ENCODE measurements around the gene ABHD12B.

ABHD12B gene

GRCh38 chr14:50871914-50872732 is at the start of gene ABHD12B:
TSS of gene ABHD12B (plus strand) at chr14:50872053. CDS start at chr14:50872175, 122 bp downstream.
- DNase-seq (ENCODE audit: low spot score) = no peak

- no peak for DNase-seq (ENCODE audit: low spot score)
These were observed 49.3 kb upstream of the ABHD12B start for GRCh38 chr14:50822501-50823042.

- no peak for DNase-seq (ENCODE audit: low spot score)
These were observed 48.6 kb upstream of the ABHD12B start for GRCh38 chr14:50823051-50823761.

GRCh38 chr14:50823762-50824636 is 47.9 kb upstream of the ABHD12B start:
- DNase-seq (ENCODE audit: low spot score) = no peak

GRCh38 chr14:50825307-50825706 is 46.5 kb upstream of the ABHD12B start:
- no peak for DNase-seq (ENCODE audit: low spot score)

GRCh38 chr14:50826681-50827080 is 45.2 kb upstream of the ABHD12B start:
- DNase-seq (ENCODE audit: low spot score) = no peak

- no peak for DNase-seq (ENCODE audit: low spot score)
These were observed 42.9 kb upstream of the ABHD12B start for GRCh38 chr14:50828721-50829488.

GRCh38 chr14:50829489-50830043 is 42.3 kb upstream of the ABHD12B start:
- DNase-seq (ENCODE audit: low spot score) = peak; percentile 30

- peak; percentile 27 for DNase-seq (ENCODE audit: low spot score)
These were observed 41.6 kb upstream of the ABHD12B start for GRCh38 chr14:50830044-50830931.

GRCh38 chr14:50830932-50831725 is 40.7 kb upstream of the ABHD12B start, which contains the start of gene NIN:
TSS of gene NIN (minus strand) at chr14:50831162. CDS start at chr14:50822056, 9,106 bp downstream.
- DNase-seq (ENCODE audit: low spot score) = peak; percentile 58

GRCh38 chr14:50831726-50832168 is 40.1 kb upstream of the ABHD12B start:
- peak; percentile 31 for DNase-seq (ENCODE audit: low spot score)

- peak; percentile 46 for DNase-seq (ENCODE audit: low spot score)
These were observed 38.8 kb upstream of the ABHD12B start for GRCh38 chr14:50832935-50833630.

- no peak for DNase-seq (ENCODE audit: low spot score)
These were observed 37.0 kb upstream of the ABHD12B start for GRCh38 chr14:50834802-50835276.

- no peak for DNase-seq (ENCODE audit: low spot score)
These were observed 36.6 kb upstream of the ABHD12B start for GRCh38 chr14:50835280-50835679.

- DNase-seq (ENCODE audit: low spot score) = no peak
These were observed 35.3 kb upstream of the ABHD12B start for GRCh38 chr14:50836515-50836914.

GRCh38 chr14:50837271-50837670 is 34.6 kb upstream of the ABHD12B start:
- no peak for DNase-seq (ENCODE audit: low spot score)

GRCh38 chr14:50837850-50838470 is 33.9 kb upstream of the ABHD12B start:
- no peak for DNase-seq (ENCODE audit: low spot score)

GRCh38 chr14:50839048-50839447 is 32.8 kb upstream of the ABHD12B start:
- DNase-seq (ENCODE audit: low spot score) = no peak

All from pons (tissue), 1 donor.